ACC112 (cell line): Measurements from ENCODE around the gene CDH4.

ENCODE experiments used
- H2AFZ ChIP-seq: fragments of 200-600 bp; sonication (generic); one replicate; pipeline ENCODE4 v1.6.0; 2017; ENCODE audit warnings: antibody characterized with exemption, low read length; ENCODE audit not compliant: unreplicated experiment
- H3K27ac ChIP-seq: fragments of 200-600 bp; sonication (generic); 2 replicates; pipeline ENCODE4 v1.5.1; 2014; ENCODE audit warnings: low read depth, mild to moderate bottlenecking, antibody characterized with exemption, low read length, moderate library complexity
- H3K27me3 ChIP-seq: fragments of 200-600 bp; sonication (generic); 2 replicates; pipeline ENCODE4 v1.6.1; 2014; ENCODE audit warnings: mild to moderate bottlenecking, antibody characterized with exemption, low read length, moderate library complexity, mixed read lengths; ENCODE audit not compliant: insufficient read depth
- H3K36me3 ChIP-seq: fragments of 200-600 bp; sonication (generic); 2 replicates; pipeline ENCODE4 v1.6.1; 2016; ENCODE audit warnings: mild to moderate bottlenecking, antibody characterized with exemption, low read length, moderate library complexity, mixed read lengths; ENCODE audit not compliant: insufficient read depth
- H3K4me1 ChIP-seq: fragments of 200-600 bp; sonication (generic); one replicate; pipeline ENCODE4 v1.6.1; 2016; ENCODE audit warnings: low read length, mixed read lengths; ENCODE audit not compliant: insufficient read depth, unreplicated experiment, control insufficient read depth
- H3K4me3 ChIP-seq: fragments of 200-600 bp; sonication (generic); 2 replicates; pipeline ENCODE4 v1.5.1; 2014; ENCODE audit warnings: mild to moderate bottlenecking, low read depth, low read length
- H3K79me2 ChIP-seq: fragments of 200-600 bp; sonication (generic); one replicate; pipeline ENCODE4 v1.6.0; 2016; ENCODE audit warnings: low read length; ENCODE audit not compliant: control insufficient read depth, unreplicated experiment, insufficient read depth

The CDH4 gene

GRCh38 chr20:61756966-61757677 is 505.1 kb downstream of the CDH4 start:
- H3K79me2 ChIP-seq, result no peaks in the 10 kb centered on the region
- no peaks in the 10 kb centered on the region for H3K27me3 ChIP-seq
- H3K27ac ChIP-seq, result no peak overlapping the region
- H2AFZ ChIP-seq, result no peak overlapping the region
- H3K4me1 ChIP-seq, result peaks cover 19% of the 10 kb centered on the region
- no peaks in the 10 kb centered on the region for H3K36me3 ChIP-seq
- H3K4me3 ChIP-seq, result no peak overlapping the region

- H3K27me3 ChIP-seq, result no peaks in the 10 kb centered on the region
- no peak overlapping the region for H3K27ac ChIP-seq
- no peak overlapping the region for H2AFZ ChIP-seq
- no peaks in the 10 kb centered on the region for H3K36me3 ChIP-seq
- no peak overlapping the region for H3K4me3 ChIP-seq
- H3K4me1 ChIP-seq, result peaks cover 17% of the 10 kb centered on the region
- no peaks in the 10 kb centered on the region for H3K79me2 ChIP-seq
Measured at GRCh38 chr20:61757678-61758563, 505.9 kb downstream of the CDH4 start.

- H3K79me2 ChIP-seq, result no peaks in the 10 kb centered on the region
- no peaks in the 10 kb centered on the region for H3K36me3 ChIP-seq
- H3K27ac ChIP-seq, result no peak overlapping the region
- H3K4me1 ChIP-seq, result peaks cover 9% of the 10 kb centered on the region
- no peak overlapping the region for H2AFZ ChIP-seq
- H3K27me3 ChIP-seq, result no peaks in the 10 kb centered on the region
- H3K4me3 ChIP-seq, result no peak overlapping the region
Measured at GRCh38 chr20:61758564-61759200, 506.6 kb downstream of the CDH4 start.

GRCh38 chr20:61759286-61760065 is 507.4 kb downstream of the CDH4 start:
- Histone ChIP-seq H3K79me2 (no peaks in the 10 kb centered on the region), H3K27ac (no peak overlapping the region), H3K4me3 (no peak overlapping the region), H2AFZ (no peak overlapping the region), H3K4me1 (peaks cover 3% of the 10 kb centered on the region), H3K27me3 (no peaks in the 10 kb centered on the region), H3K36me3 (no peaks in the 10 kb centered on the region)

GRCh38 chr20:61760321-61760720 is 508.3 kb downstream of the CDH4 start:
- Histone ChIP-seq H2AFZ (no peak overlapping the region), H3K27ac (no peak overlapping the region), H3K4me1 (peaks cover 3% of the 10 kb centered on the region), H3K4me3 (no peak overlapping the region), H3K27me3 (no peaks in the 10 kb centered on the region), H3K36me3 (no peaks in the 10 kb centered on the region), H3K79me2 (no peaks in the 10 kb centered on the region)

GRCh38 chr20:61760731-61761130 is 508.7 kb downstream of the CDH4 start:
- Histone ChIP-seq H3K4me3 (no peak overlapping the region), H3K4me1 (peaks cover 3% of the 10 kb centered on the region), H3K36me3 (no peaks in the 10 kb centered on the region), H2AFZ (no peak overlapping the region), H3K27me3 (no peaks in the 10 kb centered on the region), H3K79me2 (no peaks in the 10 kb centered on the region), H3K27ac (no peak overlapping the region)

- H3K79me2 ChIP-seq, result no peaks in the 10 kb centered on the region
- H3K36me3 ChIP-seq, result no peaks in the 10 kb centered on the region
- H3K4me3 ChIP-seq, result no peak overlapping the region
- no peak overlapping the region for H3K27ac ChIP-seq
- H2AFZ ChIP-seq, result no peak overlapping the region
- H3K27me3 ChIP-seq, result no peaks in the 10 kb centered on the region
- H3K4me1 ChIP-seq, result peaks cover 3% of the 10 kb centered on the region
Measured at GRCh38 chr20:61761453-61762166, 509.5 kb downstream of the CDH4 start.

GRCh38 chr20:61762167-61762710 is 510.2 kb downstream of the CDH4 start:
- H3K27ac ChIP-seq, result no peak overlapping the region
- peaks cover 3% of the 10 kb centered on the region for H3K4me1 ChIP-seq
- no peaks in the 10 kb centered on the region for H3K27me3 ChIP-seq
- H3K4me3 ChIP-seq, result no peak overlapping the region
- no peaks in the 10 kb centered on the region for H3K79me2 ChIP-seq
- no peaks in the 10 kb centered on the region for H3K36me3 ChIP-seq
- H2AFZ ChIP-seq, result no peak overlapping the region

GRCh38 chr20:61762886-61763739 is 511.1 kb downstream of the CDH4 start:
- H3K27ac ChIP-seq, result no peak overlapping the region
- H3K27me3 ChIP-seq, result no peaks in the 10 kb centered on the region
- H3K36me3 ChIP-seq, result no peaks in the 10 kb centered on the region
- H3K4me3 ChIP-seq, result no peak overlapping the region
- no peak overlapping the region for H2AFZ ChIP-seq
- H3K79me2 ChIP-seq, result no peaks in the 10 kb centered on the region
- H3K4me1 ChIP-seq, result no peaks in the 10 kb centered on the region
